Measurements from ENCODE around the gene ABHD5. TPM values are rescaled to one million over a fixed set of nuclear protein-coding genes. Genes with fewer than 3 reads are reported as not detected.

ABHD5 gene
- total and polyA plus RNA-seq, 2 of the 8 experiments (the other 6 are each of a cell fraction or from before 2014, with no cell fraction given): 10.5 to 16.4 TPM

GRCh38 chr3:43648957-43649356 is 41.8 kb upstream of the ABHD5 start:
- H2BK12ac ChIP-seq (ENCODE audit: low read depth, low read length): no peak overlapping the region
- DNase-seq (ENCODE audit: low read depth in 1 of 2, low spot score in 2 of 2) (no peak), FAIRE-seq (no peak)
- 90% methylated on average over 3 of the region's 3 CpGs; no CpG with 5 or more reads in 1 of the 2 experiments for WGBS, 2 experiments (ENCODE audit: extremely low coverage in 1 of 2, insufficient coverage in 1 of 2, insufficient read length in 1 of 2, insufficient replicate concordance in 2 of 2, low coverage in 1 of 2, low lambda C conversion rate in 2 of 2, missing lambda C conversion rate in 1 of 2)
- H2AK5ac ChIP-seq (ENCODE audit: low read depth, low read length): no peak overlapping the region
- no peak overlapping the region for H3K4me3 ChIP-seq (ENCODE audit: extremely low read depth in 1 of 4, insufficient read depth in 2 of 4, low read depth in 3 of 4, low read length in 4 of 4)
- no peak overlapping the region for H2AFZ ChIP-seq (ENCODE audit: low read length)
- no peaks in the 10 kb centered on the region for H4K20me1 ChIP-seq (replicated peaks in 1 of 2; ENCODE audit: control insufficient read depth in 1 of 2, insufficient read depth in 2 of 2, low read length in 2 of 2)
- H2BK15ac ChIP-seq (ENCODE audit: low read length): no peak overlapping the region
- H3K79me2 ChIP-seq (ENCODE audit: control insufficient read depth in 1 of 2, insufficient read depth in 2 of 2, low read length in 2 of 2): no peaks in the 10 kb centered on the region
- no peak overlapping the region for H4K91ac ChIP-seq (replicated peaks; ENCODE audit: insufficient read length, low read length)
- no peak overlapping the region for H3K56ac ChIP-seq (replicated peaks; ENCODE audit: insufficient read length, low read depth, low read length)
- peaks cover 0 to 10% (median 4%) of the 10 kb centered on the region in 4 experiments; a peak in 4 of 7 replicates for H3K4me1 ChIP-seq (replicated peaks in 1 of 4; ENCODE audit: control insufficient read depth in 3 of 4, insufficient read depth in 4 of 4, low read length in 3 of 4)
- H3K23me2 ChIP-seq (ENCODE audit: low read depth, low read length): no peaks in the 10 kb centered on the region
- no peaks in the 10 kb centered on the region for H3K27me3 ChIP-seq (replicated peaks in 1 of 4; ENCODE audit: control insufficient read depth in 3 of 4, extremely low read depth in 1 of 4, insufficient read depth in 3 of 4, low read length in 3 of 4)
- no peak overlapping the region for H3K9ac ChIP-seq (replicated peaks in 1 of 4; ENCODE audit: extremely low read depth in 1 of 4, low read depth in 3 of 4, low read length in 3 of 4)
- no peaks in the 10 kb centered on the region for H3K9me3 ChIP-seq (ENCODE audit: insufficient read depth in 2 of 2, low read depth in 1 of 2, low read length in 1 of 2)
- no peak overlapping the region for H4K8ac ChIP-seq (ENCODE audit: extremely low read depth, insufficient read depth, low read length)
- H3K27ac ChIP-seq (ENCODE audit: low read depth, low read length): no peak overlapping the region
- H3K18ac ChIP-seq (ENCODE audit: extremely low read depth, low read length): no peak overlapping the region
- H2BK5ac ChIP-seq (ENCODE audit: low read depth, low read length): no peak overlapping the region
- ChIA-PET POLR2A (ENCODE audit: partially characterized antibody) (no interaction called here), CTCF (ENCODE audit: partially characterized antibody) (interaction anchor here (0.6 to 1.7 kb wide), 3 partner anchors 10 to 1420 kb away, joined by 3 to 7 read pairs (median 4); no protein-coding TSS in a partner anchor)
- no peak overlapping the region for H2BK120ac ChIP-seq (replicated peaks; ENCODE audit: low read depth, low read length)
- no peak overlapping the region for H2BK20ac ChIP-seq (ENCODE audit: low read length)
- H3K14ac ChIP-seq (ENCODE audit: insufficient read length): no peak overlapping the region
- no peaks in the 10 kb centered on the region for H3K36me3 ChIP-seq (ENCODE audit: control insufficient read depth in 2 of 4, insufficient read depth in 4 of 4, low read length in 3 of 4)
- no peaks in the 10 kb centered on the region for H3K79me1 ChIP-seq (ENCODE audit: low read depth, low read length)
- no peak overlapping the region for H3K4me2 ChIP-seq (ENCODE audit: insufficient read depth in 1 of 2, low read depth in 2 of 2, low read length in 2 of 2)
- no peak overlapping the region for H3K23ac ChIP-seq (ENCODE audit: insufficient read length)
- H3K4ac ChIP-seq (replicated peaks; ENCODE audit: insufficient read length, low read depth, low read length): no peak overlapping the region
- H4K5ac ChIP-seq (ENCODE audit: insufficient read length, low read depth, low read length): no peak overlapping the region
- TF ChIP-seq, protein P1, sequence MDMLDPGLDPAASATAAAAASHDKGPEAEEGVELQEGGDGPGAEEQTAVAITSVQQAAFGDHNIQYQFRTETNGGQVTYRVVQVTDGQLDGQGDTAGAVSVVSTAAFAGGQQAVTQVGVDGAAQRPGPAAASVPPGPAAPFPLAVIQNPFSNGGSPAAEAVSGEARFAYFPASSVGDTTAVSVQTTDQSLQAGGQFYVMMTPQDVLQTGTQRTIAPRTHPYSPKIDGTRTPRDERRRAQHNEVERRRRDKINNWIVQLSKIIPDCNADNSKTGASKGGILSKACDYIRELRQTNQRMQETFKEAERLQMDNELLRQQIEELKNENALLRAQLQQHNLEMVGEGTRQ (IDR thresholded peaks at IDR 0.05; ENCODE audit: low read length): no peak
- TF ChIP-seq RXRA (IDR thresholded peaks at IDR 0.05; ENCODE audit: insufficient read depth, low read depth, low read length) (no peak), TEAD4 (IDR thresholded peaks at IDR 0.05; ENCODE audit: low read depth, low read length) (no peak), CHD2 (IDR thresholded peaks at IDR 0.05; ENCODE audit: low read length) (no peak), HDAC6 (IDR thresholded peaks at IDR 0.05; ENCODE audit: low read depth, low read length) (no peak), HDAC2 (IDR thresholded peaks at IDR 0.05; ENCODE audit: borderline replicate concordance in 1 of 2, low read depth in 2 of 2, low read length in 2 of 2) (no peak), SAP30 (IDR thresholded peaks at IDR 0.05; ENCODE audit: insufficient read depth, insufficient replicate concordance, low read length) (no peak), ZNF274 (IDR thresholded peaks at IDR 0.05; ENCODE audit: borderline replicate concordance, extremely low read depth, low read length) (no peak), YY1 (IDR thresholded peaks at IDR 0.05; ENCODE audit: low read depth, low read length) (no peak), CBX5 (IDR thresholded peaks at IDR 0.05; ENCODE audit: low read depth, low read length) (no peak), CREB1 (IDR thresholded peaks at IDR 0.05) (no peak), SP1 (IDR thresholded peaks at IDR 0.05; ENCODE audit: low read depth, low read length) (no peak), RNF2 (IDR thresholded peaks at IDR 0.05; ENCODE audit: borderline replicate concordance, low read depth, low read length, missing control alignments, poor library complexity, severe bottlenecking) (no peak), POLR2A (IDR thresholded peaks at IDR 0.05; ENCODE audit: control extremely low read depth in 1 of 2, low read depth in 2 of 2, low read length in 2 of 2) (no peak)
